ENCODE results near the gene PPP1CA.
A peak's percentile ranks its signal among the peaks of the same experiment; 100 is the strongest.

PPP1CA gene

DNA sequence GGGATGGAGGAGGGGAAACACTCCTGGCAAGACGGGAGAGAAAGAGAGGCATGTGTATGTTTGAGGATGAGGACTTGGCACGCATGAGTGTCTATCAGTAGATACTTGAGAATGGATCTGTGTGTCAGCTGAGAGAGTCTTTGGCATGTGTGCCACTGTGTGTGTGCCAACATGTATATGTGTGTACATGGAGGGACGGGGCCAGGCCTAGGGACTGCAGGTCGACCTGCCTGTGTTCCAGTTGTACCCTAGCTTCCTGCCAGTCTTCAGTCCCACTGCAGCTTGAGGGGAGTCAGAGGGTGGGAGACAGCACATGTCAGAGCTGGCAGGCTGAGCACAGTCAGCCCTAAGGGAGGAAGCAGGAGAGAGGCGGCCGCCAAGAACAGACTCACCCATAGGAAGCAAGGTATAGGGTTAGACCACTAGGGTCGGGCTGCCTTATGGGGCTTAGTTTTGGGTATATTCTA, 33.9 kb downstream of the PPP1CA start:
- no peak for DNase-seq

GRCh38 chr11:67366961-67367760, 34.5 kb downstream of the PPP1CA start:
- DNase-seq, result no peak

- no peak for DNase-seq
These were observed 35.1 kb downstream of the PPP1CA start for GRCh38 chr11:67366546-67366945.

DNA sequence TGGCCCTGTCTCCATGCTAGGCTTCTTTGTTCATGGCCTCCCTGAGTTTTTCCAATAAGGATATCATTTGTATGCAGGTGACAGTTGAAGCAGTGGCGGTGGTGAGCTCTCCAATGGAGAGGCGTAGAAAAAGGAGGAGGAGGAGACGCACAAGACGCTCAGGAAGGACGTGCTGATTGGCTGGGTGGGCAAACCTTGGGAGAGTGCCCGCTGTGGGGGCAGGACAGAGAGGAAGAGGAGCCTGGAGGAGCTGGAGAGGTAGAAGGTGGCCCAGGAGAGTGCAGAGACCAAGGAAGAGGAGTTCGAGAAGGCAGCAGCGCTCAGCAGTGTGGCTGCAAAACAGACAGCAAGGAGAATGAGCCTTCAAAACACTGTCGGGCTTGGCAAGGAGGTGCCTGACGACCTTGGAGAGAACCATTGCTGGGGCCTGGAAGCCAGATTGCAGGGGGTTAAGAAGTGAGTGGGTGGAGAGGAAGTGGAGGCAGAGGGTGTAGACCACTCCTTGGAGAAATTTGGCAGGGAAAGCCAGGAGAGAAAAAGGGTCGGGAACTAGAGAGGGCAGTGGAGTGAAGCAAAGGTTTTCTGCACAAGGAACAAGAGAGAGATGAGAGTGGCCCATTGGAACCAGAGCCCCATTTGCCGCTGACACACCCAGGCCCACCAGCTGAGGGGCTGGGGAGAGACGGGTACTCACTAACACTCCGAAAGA, 35.8 kb downstream of the PPP1CA start:
- DNase-seq, result no peak

DNA sequence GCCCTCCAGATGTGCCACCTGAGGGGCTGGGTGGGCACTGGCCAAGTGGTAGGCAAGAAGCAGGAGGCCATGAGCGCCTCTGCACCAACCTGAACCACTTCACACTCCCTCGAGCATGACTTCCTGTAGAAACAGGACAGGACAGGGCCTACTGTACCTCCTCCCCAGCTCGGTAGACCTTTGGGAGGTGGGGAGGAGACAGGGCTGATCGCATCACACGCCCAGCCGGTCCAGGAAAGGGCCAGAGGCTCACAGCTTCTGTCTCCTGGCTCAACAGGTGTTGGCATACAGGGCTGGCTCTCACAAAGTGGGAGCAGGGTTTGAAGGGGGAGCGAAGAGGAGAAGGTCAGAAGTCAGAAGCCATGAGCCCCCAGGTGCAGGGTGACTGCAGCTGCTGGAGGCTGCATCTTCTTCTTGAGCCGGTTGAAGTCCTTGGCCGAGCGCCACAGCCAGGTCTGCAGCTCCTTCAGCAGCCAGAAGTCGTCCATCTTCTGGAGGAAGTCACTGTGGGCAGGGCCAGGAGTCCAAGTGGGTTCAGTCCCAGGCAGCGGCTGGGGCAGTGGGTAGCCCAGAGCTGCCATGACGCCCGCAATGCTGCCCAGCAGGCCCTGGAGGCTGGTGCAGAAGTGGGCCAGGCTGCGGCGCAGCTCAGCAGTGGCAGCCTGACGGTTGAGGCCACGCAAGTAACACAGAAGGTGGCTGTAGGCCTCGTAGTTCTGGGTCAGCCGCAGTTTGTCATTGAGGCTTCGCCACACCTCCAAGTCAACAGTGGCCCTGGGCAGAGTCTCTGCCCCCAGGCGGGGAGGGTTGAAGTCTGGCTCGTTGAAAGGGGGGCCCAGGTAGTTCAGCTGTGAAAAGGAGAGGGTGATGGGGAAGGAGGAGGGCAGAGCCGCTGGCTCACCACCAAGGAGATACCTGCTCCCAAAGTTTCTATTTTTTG, 36.6 kb downstream of the PPP1CA start:
- no peak for DNase-seq

GRCh38 chr11:67364169-67364568, 37.5 kb downstream of the PPP1CA start:
- no peak for DNase-seq

DNA sequence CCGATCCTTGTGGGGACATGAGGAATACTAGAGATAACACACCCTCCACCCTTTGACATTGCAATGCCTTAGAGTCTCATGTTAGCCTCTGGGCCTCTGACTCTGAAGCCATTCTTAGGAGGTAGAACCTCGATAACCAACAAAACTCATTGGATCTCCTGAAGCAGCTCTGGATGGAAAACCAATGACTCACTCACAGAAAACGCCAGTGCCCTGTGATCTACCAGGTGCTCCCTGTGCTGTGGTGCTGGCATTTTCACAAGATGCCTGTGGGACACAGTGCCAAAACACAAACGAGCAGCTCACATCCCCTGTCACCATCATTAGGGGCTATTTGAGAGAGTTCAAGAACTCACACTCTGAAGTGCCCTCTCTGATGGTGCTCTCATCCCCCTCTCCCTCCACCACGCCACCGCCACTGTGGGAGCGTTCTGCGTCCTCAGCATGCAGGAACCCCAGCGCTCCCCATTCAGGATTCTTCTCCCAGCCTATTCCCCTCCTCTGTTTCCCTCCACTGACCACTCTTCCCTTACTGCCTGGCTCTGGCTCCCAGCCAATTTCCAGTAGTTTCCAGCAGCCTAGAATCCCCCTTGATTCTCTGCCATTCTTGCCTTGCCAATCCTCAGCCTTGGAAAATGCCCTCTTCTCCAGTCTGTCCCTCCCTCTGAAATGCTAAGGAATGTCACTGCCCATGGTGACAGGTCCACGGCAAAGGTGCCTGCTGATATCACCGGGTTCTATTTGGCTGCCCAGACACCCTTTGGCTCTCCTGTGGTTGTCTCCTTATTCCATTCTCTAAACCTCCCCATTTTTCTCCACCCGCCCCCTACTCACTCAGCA, 43.6 kb downstream of the PPP1CA start:
- DNase-seq, result no peak

- peak; percentile 54 for DNase-seq
These were observed 44.6 kb downstream of the PPP1CA start for GRCh38 chr11:67356864-67357561.

- no peak for DNase-seq
These were observed 45.2 kb downstream of the PPP1CA start for GRCh38 chr11:67356387-67356863.

DNA sequence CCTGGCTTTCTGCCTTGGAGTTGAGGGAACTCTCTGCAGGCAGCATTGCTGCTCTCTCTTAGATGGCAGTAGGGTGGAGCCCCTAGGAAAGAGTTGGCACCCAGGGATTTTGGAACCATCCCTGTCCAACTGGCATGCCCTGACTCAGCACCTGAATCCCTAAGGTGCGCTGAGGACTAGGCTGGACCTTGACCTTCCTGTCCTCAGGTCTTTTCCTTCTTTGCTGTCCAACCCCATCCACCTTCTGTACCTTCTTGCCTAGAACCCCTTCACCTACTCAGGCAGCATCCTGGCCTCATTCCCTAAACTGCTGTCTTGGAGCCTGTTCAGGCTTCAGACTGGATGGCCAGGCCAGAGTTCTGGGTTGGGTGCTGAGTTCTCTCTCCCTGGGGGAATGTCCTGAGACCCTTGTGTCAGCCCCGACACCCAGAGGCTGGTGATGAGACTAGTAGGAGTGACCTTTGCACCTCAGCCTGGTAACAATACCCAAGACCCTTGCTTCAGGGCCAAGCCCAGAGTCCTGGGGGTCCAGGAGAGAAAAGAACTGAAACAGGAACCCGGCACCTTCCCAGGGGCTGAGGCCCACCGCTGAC, 45.8 kb downstream of the PPP1CA start:
- no peak for DNase-seq

- no peak for DNase-seq
These were observed 46.5 kb downstream of the PPP1CA start for GRCh38 chr11:67355023-67355793.

DNA sequence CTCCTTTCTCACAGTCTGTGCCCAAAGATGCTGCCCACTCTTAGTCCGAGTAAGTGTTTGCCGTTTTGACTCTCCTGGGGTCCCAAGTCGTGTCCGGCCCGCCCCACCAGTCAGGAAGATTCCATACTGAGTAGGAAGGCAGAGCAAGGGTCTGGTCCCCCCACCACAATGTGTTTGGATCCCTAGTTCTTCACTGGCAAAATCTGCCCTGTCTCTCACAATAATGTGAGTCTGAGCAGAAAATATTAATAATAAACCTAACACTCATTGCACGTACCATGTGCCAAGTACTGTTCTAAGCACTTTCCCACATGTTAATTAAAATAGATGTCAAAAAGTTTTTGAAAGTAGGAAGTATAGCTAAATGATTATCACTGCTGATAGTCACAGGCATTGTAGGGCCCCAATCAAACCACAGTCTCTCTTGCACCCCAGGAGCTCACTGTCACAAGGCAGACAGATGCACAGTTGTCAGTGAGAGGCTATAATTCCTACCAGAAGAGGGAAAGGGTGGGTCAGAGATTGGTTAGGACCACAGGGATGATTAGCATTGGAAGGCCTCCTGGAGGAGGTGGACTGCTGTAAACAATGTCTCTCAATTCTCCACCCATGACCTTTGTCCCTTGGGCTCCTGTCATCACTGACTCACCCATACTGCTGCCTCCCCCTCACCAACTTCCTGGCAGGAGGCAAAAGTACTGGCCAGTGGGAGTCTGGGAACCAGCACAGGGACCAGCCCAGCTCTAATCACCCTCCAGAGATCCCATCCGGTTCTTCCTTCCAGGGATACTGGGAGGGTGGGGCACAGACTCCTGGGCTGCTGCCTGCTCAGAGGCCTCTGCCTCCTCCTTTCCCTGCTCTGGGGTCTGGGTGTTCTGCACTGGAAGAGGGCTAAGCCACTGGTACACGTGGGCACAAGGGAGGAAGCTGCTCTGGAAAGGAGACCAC, 47.3 kb downstream of the PPP1CA start:
- DNase-seq, result no peak

DNA sequence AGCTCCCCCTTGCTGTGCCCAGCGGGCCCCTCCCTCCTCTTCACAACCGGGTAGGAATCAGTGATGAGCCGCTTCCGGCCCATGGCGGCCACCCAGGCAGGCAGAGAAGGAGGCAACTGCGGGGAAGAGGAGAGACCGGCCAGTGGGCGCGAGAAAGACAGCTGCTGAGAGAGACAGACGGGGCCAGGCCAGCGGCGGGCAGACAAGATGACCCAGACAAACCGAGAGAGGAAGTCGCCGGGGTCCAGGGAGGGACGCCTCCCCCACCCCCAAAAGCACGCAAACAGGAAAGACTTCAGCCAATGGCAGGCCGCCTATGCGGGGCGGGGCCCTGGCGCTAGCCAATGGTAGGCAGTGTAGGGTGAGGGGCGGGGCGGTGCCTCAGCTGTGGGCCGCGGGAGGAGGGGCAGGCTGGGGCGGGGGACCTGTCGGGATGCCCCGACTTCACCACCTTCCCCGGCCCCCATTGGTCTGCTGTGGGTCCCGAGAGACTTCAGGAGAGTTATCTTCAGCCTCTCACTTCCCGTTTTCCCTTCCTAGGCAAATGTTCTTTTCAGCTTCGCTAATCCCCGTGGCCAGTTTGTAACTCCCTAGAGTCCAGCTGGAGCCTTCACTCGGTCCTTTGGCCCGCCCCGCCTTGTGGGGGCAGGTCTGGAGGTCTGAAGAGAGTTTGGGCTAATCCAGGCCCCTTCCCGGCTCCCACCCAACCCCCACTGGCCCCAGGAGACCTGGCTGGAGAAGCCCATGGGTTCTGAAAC, 48.2 kb downstream of the PPP1CA start, which contains the start of gene POLD4:
TSS of gene POLD4 (minus strand) at position 230 of the 758 bp plus-strand sequence. CDS start at position 83, 147 bp downstream.
- peak; percentile 94 for DNase-seq

GRCh38 chr11:67352546-67353316, 48.9 kb downstream of the PPP1CA start:
- DNase-seq, result no peak

DNA sequence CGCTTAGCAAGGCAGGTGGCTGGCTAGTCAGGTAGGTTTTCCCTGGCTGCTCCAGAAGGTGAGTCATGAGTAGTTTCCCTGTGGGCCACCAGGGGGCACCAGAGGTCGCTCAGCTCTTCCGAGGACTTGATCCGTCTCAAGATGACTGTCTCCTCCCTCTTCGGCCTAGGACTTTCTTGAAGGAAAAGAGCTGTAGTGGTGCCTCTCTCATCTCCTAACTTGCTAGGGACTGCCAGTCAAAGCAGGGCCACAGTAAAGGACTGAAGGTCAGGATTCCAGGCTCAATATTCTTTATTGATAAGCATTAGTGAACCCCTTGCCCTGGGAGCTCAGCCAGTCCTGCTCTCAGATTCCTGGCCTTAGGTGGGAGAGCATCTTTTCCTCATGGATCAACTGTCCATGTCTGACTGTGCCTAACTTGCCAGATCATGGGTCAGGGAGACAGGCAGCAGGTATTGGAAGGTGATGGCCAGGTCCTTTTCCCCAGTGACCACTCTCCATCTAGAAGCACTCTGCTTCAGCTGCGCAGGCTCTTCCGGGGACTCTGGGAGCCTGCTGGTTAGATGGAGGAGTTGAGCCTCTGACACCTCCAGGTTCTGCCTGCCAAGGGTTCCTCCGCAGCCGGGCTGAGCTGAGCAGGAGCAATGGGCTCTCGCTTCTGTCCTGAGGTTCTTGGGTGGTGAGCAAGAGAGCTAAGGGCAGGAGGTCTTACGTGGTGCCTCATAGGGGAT, 50.2 kb downstream of the PPP1CA start:
- peak; percentile 41 for DNase-seq

DNA sequence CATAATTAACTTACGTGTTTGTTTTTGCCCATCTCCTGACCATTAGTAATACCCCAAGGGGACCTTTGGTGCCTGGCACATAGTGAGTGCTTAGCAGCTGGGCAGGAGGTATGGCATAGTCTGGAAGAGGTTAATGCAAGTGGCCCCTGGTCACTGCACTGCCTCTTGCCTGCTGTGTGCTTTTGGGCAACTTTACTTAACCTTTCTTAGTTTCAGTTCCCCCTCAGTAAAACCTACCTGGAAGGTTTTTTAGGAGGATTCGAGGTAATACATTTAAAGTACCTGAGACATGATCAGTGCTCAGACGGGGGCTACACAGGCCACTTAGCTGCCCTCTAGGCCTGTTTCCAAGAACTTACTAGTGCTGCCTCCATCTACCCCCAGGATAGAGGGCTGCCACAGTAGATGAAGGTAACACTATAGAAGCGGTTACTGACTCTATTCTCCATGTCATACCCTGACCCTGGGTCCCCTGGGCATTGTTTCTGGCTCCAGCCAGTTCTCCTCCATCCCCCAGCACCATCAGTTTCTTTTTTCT, 51.7 kb downstream of the PPP1CA start:
- DNase-seq, result no peak

Measured in effector CD8-positive, alpha-beta T cell (primary cell).